ENCODE data around the gene KRTAP10-3. TPM values are rescaled to one million over a fixed set of nuclear protein-coding genes. Genes with fewer than 3 reads are reported as not detected.

Gene KRTAP10-3
- total RNA-seq, 1 experiment from 2014 or later: not detected

DNA sequence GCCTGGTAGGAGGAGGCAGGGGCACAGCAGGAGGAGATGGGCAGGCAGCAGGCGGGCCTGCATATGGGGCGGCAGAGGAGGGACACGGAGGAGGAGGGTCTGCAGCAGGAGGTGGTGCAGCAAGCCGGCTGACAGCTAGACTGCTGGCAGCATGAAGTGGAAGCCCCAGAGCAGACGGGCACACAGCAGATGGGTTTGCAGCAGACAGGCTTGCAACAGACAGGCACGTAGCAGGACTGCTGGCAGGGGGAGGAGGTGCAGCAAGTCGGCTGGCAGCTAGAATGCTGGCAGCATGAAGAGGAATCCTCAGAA lies 21.2 kb upstream of the KRTAP10-3 start:
- peaks cover 0 to under 1% of the 10 kb centered on the region in 2 experiments; a peak in 1 of 4 replicates for H3K4me1 ChIP-seq (ENCODE audit: control insufficient read depth in 1 of 2, insufficient read depth in 2 of 2, low read length in 2 of 2)
- CTCF ChIA-PET: no interaction called here
- RAD21 ChIA-PET (ENCODE audit: low non-redundant PET in 1 of 2, low total read pairs in 2 of 2, uncharacterized antibody in 2 of 2, unreplicated experiment in 2 of 2): no interaction called here
- H2AFZ ChIP-seq (ENCODE audit: low read depth, low read length, poor library complexity, severe bottlenecking): no peak overlapping the region
- no TSS peak for BruUV-seq (replicated peaks)
- DNase-seq (ENCODE audit: low read depth, low spot score) (no peak), ATAC-seq (no peak)
- H3K79me2 ChIP-seq (ENCODE audit: insufficient read depth, low read length): no peaks in the 10 kb centered on the region
- no peaks in the 10 kb centered on the region for H3K9me2 ChIP-seq (ENCODE audit: insufficient read depth)
- H3K9ac ChIP-seq (ENCODE audit: low read length): no peak overlapping the region
- peaks cover 9% of the 10 kb centered on the region; the same call in 1 of the 2 replicates for H3K27me3 ChIP-seq (ENCODE audit: insufficient read depth, low read length)
- no peaks in the 10 kb centered on the region for H3K36me3 ChIP-seq (ENCODE audit: control insufficient read depth in 1 of 2, insufficient read depth in 2 of 2, low read length in 2 of 2)
- no peak overlapping the region for H3K27ac ChIP-seq (ENCODE audit: low read depth, low read length)
- POLR2A ChIA-PET: no interaction called here
- H3K9me3 ChIP-seq (ENCODE audit: control insufficient read depth in 1 of 2, insufficient read depth in 1 of 2, low read depth in 1 of 2, low read length in 2 of 2): peaks cover 0 to 4% of the 10 kb centered on the region in 2 experiments; a peak in 2 of 4 replicates
- H3K4me3 ChIP-seq (replicated peaks in 1 of 2; ENCODE audit: low read depth in 1 of 2, low read length in 2 of 2): no peak overlapping the region
- TF ChIP-seq EZH2 (IDR thresholded peaks at IDR 0.05): no peak
- no peak for TF ChIP-seq JUND (IDR thresholded peaks at IDR 0.05)
- TF ChIP-seq, protein P1, sequence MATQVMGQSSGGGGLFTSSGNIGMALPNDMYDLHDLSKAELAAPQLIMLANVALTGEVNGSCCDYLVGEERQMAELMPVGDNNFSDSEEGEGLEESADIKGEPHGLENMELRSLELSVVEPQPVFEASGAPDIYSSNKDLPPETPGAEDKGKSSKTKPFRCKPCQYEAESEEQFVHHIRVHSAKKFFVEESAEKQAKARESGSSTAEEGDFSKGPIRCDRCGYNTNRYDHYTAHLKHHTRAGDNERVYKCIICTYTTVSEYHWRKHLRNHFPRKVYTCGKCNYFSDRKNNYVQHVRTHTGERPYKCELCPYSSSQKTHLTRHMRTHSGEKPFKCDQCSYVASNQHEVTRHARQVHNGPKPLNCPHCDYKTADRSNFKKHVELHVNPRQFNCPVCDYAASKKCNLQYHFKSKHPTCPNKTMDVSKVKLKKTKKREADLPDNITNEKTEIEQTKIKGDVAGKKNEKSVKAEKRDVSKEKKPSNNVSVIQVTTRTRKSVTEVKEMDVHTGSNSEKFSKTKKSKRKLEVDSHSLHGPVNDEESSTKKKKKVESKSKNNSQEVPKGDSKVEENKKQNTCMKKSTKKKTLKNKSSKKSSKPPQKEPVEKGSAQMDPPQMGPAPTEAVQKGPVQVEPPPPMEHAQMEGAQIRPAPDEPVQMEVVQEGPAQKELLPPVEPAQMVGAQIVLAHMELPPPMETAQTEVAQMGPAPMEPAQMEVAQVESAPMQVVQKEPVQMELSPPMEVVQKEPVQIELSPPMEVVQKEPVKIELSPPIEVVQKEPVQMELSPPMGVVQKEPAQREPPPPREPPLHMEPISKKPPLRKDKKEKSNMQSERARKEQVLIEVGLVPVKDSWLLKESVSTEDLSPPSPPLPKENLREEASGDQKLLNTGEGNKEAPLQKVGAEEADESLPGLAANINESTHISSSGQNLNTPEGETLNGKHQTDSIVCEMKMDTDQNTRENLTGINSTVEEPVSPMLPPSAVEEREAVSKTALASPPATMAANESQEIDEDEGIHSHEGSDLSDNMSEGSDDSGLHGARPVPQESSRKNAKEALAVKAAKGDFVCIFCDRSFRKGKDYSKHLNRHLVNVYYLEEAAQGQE (IDR thresholded peaks at IDR 0.05; ENCODE audit: low read depth): no peak
- no peak for TF ChIP-seq RAD21 (IDR thresholded peaks at IDR 0.05; ENCODE audit: low read depth)
- intact Hi-C loops (cut with micrococcal nuclease): no loop called here
- H3K4me2 ChIP-seq (ENCODE audit: low read length): no peak overlapping the region
- no peaks in the 10 kb centered on the region for H4K20me1 ChIP-seq (ENCODE audit: insufficient read depth)

DNA sequence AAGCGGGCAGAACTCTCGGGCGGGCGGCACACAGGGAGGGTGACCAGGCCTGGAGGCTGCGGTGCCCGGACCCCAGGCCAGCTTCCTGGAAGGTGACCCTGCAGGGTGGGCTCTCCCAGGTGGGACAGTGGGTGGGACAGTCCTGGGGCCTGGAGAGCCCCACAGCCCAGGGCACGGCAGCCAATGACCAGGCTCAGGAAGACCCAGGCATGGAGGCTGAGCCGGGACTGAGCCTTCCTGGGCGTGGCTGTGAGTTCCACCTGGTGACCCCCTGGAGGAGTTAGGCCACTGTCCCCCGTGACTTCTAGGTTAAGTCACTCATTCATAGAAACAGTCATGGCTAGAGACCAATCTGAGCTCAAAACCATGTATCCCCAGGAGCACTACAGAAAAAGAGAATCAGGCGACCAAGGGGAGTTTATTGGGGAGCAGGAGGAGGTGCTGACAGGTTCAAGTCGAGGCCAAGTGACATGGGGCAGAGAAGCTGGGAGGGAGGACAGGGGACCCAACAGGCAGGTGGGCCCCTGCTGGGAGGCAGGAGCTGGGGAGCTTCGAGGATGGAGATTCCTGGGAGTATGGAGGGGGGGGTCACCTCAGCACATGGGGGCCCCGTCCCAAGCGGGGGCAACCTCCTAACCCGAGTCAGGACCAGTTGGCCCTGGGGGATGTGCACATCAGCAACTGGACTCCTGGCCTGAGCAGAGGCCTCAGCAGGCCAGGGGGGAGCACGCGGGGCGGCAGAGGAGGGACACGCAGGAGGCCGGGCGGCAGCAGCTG lies 20.6 kb upstream of the KRTAP10-3 start:
- H3K9me2 ChIP-seq (ENCODE audit: insufficient read depth): no peaks in the 10 kb centered on the region
- TF ChIP-seq, protein P2, sequence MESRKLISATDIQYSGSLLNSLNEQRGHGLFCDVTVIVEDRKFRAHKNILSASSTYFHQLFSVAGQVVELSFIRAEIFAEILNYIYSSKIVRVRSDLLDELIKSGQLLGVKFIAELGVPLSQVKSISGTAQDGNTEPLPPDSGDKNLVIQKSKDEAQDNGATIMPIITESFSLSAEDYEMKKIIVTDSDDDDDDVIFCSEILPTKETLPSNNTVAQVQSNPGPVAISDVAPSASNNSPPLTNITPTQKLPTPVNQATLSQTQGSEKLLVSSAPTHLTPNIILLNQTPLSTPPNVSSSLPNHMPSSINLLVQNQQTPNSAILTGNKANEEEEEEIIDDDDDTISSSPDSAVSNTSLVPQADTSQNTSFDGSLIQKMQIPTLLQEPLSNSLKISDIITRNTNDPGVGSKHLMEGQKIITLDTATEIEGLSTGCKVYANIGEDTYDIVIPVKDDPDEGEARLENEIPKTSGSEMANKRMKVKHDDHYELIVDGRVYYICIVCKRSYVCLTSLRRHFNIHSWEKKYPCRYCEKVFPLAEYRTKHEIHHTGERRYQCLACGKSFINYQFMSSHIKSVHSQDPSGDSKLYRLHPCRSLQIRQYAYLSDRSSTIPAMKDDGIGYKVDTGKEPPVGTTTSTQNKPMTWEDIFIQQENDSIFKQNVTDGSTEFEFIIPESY (IDR thresholded peaks at IDR 0.05; ENCODE audit: extremely low read depth, insufficient replicate concordance, low read length): no peak
- TF ChIP-seq RAD21 (IDR thresholded peaks at IDR 0.05; ENCODE audit: low read depth) (no peak), YY1 (IDR thresholded peaks at IDR 0.05; ENCODE audit: extremely low read depth, insufficient replicate concordance, low read depth, low read length) (no peak), POLR2A (IDR thresholded peaks at IDR 0.05; ENCODE audit: borderline replicate concordance, extremely low read depth, insufficient read depth, insufficient read length) (no peak), SIN3A (IDR thresholded peaks at IDR 0.05; ENCODE audit: low read depth) (no peak), CEBPB (IDR thresholded peaks at IDR 0.05; ENCODE audit: low read depth) (no peak), CBX3 (IDR thresholded peaks at IDR 0.05; ENCODE audit: low read depth) (no peak), POLR2AphosphoS5 (IDR thresholded peaks at IDR 0.05; ENCODE audit: low read depth, low read length) (no peak), TCF7L2 (IDR thresholded peaks at IDR 0.05; ENCODE audit: borderline replicate concordance, extremely low read depth, insufficient read depth, insufficient read length) (no peak), EZH2phosphoT487 (IDR thresholded peaks at IDR 0.05; ENCODE audit: borderline replicate concordance) (no peak), ZNF274 (IDR thresholded peaks at IDR 0.05; ENCODE audit: low read depth, low read length) (no peak)
- TF ChIP-seq, protein P3, sequence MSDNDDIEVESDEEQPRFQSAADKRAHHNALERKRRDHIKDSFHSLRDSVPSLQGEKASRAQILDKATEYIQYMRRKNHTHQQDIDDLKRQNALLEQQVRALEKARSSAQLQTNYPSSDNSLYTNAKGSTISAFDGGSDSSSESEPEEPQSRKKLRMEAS (IDR thresholded peaks at IDR 0.05): no peak
- ChIA-PET RAD21 (ENCODE audit: low non-redundant PET in 1 of 2, low total read pairs in 2 of 2, uncharacterized antibody in 2 of 2, unreplicated experiment in 2 of 2) (no interaction called here), POLR2A (no interaction called here), CTCF (no interaction called here)
- no peak for DNase-seq (ENCODE audit: low read depth, low spot score)
- peaks cover 4% of the 10 kb centered on the region; the same call in 1 of the 2 replicates for H3K27me3 ChIP-seq (ENCODE audit: insufficient read depth, low read length)
- no TSS peak for BruUV-seq (replicated peaks)
- H3K4me1 ChIP-seq (ENCODE audit: control insufficient read depth in 1 of 2, insufficient read depth in 2 of 2, low read length in 2 of 2): peaks cover 0 to 3% of the 10 kb centered on the region in 2 experiments; a peak in 1 of 4 replicates
- H3K27ac ChIP-seq (ENCODE audit: low read depth, low read length): no peak overlapping the region
- H4K20me1 ChIP-seq (ENCODE audit: insufficient read depth): no peaks in the 10 kb centered on the region
- no peak overlapping the region for H3K4me3 ChIP-seq (replicated peaks in 1 of 2; ENCODE audit: low read depth in 1 of 2, low read length in 2 of 2)
- H3K79me2 ChIP-seq (ENCODE audit: insufficient read depth, low read length): no peaks in the 10 kb centered on the region
- no peak for ATAC-seq
- intact Hi-C loops (cut with micrococcal nuclease): no loop called here
- no peak overlapping the region for H3K9ac ChIP-seq (ENCODE audit: low read length)
- no peak overlapping the region for H2AFZ ChIP-seq (ENCODE audit: low read depth, low read length, poor library complexity, severe bottlenecking)
- H3K4me2 ChIP-seq (ENCODE audit: low read length): no peak overlapping the region
- H3K36me3 ChIP-seq (ENCODE audit: control insufficient read depth in 1 of 2, insufficient read depth in 2 of 2, low read length in 2 of 2): no peaks in the 10 kb centered on the region
- peaks cover 0 to 4% of the 10 kb centered on the region in 2 experiments; a peak in 2 of 4 replicates for H3K9me3 ChIP-seq (ENCODE audit: control insufficient read depth in 1 of 2, insufficient read depth in 1 of 2, low read depth in 1 of 2, low read length in 2 of 2)
